LNCaP clone FGC (cell line): Measurements from ENCODE around the gene SVIL.

Source experiments
- DNase-seq: peaks from one replicate; pipeline ENCODE4 v3.0.0-alpha.2; 2011; ENCODE audit warnings: low read depth
- H3K4me3 ChIP-seq: 2 replicates; pipeline ENCODE4 v1.5.1; 2011; ENCODE audit warnings: mild to moderate bottlenecking, low read depth, low read length, control low read depth
- TF ChIP-seq, protein P1 (sequence below): IDR thresholded peaks from 2 replicates; pipeline ENCODE4 v1.5.1; 2012; ENCODE audit warnings: mild to moderate bottlenecking; ENCODE audit not compliant: control insufficient read depth, insufficient read depth; ENCODE audit errors: extremely low read depth

SVIL gene

DNA sequence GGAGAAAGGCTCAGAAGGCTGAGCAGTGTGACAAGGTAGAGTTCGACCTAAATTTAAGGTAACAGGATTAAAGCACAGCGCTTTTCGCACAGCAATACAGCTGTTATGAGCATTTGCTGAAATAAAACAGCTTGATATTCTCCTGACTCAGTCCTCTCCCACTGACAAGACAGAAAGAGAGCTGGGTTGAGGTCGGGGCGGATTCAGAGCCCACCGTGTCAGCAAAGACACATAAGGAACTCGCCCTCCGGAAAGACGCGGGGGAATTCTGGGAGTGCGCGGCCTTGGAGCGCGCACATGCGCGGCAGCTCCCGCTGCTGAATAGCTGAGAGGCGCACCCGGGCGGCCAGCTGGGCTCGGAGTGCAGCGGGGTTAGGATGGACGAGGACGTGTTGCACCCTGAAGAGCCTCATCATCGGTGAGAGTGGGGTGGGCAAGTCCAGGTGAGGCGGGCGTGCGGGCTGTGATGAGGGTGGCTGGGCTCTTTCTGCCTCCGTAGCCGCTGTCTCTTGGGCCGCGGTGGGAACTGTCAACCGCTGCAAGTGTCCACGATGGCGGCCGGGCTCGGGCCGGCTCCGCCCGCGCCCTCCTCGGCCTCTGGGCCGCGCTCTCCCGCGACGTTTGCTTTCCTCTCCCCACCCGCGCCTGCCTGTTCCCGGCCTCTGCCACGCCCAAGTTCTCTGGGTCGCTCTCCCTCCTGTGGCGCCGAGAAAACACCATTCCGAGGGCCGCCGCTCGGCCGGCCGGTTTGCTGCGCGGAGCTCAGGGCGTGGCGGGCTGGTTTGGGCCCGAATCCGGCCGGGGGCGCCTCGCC, 225.3 kb downstream of the SVIL start:
- peak; percentile 40 for DNase-seq
- peak overlapping the region; percentile 75 for H3K4me3 ChIP-seq
- TF ChIP-seq, protein P1, sequence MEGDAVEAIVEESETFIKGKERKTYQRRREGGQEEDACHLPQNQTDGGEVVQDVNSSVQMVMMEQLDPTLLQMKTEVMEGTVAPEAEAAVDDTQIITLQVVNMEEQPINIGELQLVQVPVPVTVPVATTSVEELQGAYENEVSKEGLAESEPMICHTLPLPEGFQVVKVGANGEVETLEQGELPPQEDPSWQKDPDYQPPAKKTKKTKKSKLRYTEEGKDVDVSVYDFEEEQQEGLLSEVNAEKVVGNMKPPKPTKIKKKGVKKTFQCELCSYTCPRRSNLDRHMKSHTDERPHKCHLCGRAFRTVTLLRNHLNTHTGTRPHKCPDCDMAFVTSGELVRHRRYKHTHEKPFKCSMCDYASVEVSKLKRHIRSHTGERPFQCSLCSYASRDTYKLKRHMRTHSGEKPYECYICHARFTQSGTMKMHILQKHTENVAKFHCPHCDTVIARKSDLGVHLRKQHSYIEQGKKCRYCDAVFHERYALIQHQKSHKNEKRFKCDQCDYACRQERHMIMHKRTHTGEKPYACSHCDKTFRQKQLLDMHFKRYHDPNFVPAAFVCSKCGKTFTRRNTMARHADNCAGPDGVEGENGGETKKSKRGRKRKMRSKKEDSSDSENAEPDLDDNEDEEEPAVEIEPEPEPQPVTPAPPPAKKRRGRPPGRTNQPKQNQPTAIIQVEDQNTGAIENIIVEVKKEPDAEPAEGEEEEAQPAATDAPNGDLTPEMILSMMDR = peak; percentile 18; the same call in 1 of the 2 replicates

DNA sequence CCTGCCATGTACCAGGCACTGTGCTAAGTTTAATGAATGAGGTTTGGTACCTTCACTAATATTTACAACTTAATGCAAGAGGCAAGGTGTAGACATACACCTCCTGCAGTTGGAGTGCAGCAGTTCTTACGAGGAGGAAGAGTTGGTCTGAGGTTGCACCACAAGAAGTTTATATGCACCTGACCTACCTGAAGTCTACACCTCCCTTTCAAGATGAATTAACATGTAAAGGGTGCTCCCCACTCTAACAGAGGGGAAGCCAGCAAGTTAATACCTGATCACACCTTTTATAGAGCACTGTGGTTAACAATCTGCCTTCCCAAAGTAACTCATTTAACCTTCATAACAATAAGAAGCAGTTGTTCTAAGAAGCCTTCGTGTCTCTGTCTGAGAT, 225.9 kb downstream of the SVIL start:
- TF ChIP-seq, protein P1 = no peak
- DNase-seq = no peak
- peak overlapping the region; percentile 75 for H3K4me3 ChIP-seq
